Measurements from ENCODE around the gene CHMP3.

CHMP3 gene

DNA sequence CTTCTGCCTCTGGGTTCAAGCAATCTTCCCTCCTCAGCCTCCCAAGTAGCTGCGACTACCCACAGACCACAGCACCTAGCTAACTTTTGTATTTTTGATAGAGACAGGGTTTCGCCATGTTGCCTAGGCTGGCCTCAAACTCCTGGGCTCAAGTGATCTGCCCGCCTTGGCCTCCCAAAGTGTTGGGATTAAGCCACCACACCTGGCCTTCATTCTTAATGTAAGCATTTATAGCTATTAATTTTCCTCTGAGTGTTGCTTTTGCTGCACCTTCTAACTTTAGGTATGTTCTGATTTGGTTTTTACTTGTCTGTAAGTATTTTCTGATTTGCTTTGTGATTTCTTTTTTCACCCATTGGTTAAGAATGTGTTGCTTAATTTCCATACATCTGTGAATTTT lies 29.7 kb downstream of the CHMP3 start:
- no peak overlapping the region for H3K4me3 ChIP-seq (ENCODE audit: insufficient read depth, low read length, poor library complexity, severe bottlenecking)
- H3K79me2 ChIP-seq (ENCODE audit: insufficient read depth, low read length) = no peaks in the 10 kb centered on the region
- H3K9me3 ChIP-seq (ENCODE audit: insufficient read depth, low read length) = no peaks in the 10 kb centered on the region
- no peak overlapping the region for H3K9ac ChIP-seq (ENCODE audit: low read length)
- H3K9me2 ChIP-seq (replicated peaks; ENCODE audit: insufficient read depth, low read length) = no peaks in the 10 kb centered on the region
- H2AFZ ChIP-seq (ENCODE audit: low read depth, low read length, severe bottlenecking) = no peak overlapping the region
- H3K36me3 ChIP-seq (ENCODE audit: low read length) = no peaks in the 10 kb centered on the region; the same call in 1 of the 2 replicates
- no peak overlapping the region for H3K27ac ChIP-seq (ENCODE audit: low read depth, low read length)
- TF ChIP-seq, protein P1, sequence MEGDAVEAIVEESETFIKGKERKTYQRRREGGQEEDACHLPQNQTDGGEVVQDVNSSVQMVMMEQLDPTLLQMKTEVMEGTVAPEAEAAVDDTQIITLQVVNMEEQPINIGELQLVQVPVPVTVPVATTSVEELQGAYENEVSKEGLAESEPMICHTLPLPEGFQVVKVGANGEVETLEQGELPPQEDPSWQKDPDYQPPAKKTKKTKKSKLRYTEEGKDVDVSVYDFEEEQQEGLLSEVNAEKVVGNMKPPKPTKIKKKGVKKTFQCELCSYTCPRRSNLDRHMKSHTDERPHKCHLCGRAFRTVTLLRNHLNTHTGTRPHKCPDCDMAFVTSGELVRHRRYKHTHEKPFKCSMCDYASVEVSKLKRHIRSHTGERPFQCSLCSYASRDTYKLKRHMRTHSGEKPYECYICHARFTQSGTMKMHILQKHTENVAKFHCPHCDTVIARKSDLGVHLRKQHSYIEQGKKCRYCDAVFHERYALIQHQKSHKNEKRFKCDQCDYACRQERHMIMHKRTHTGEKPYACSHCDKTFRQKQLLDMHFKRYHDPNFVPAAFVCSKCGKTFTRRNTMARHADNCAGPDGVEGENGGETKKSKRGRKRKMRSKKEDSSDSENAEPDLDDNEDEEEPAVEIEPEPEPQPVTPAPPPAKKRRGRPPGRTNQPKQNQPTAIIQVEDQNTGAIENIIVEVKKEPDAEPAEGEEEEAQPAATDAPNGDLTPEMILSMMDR (IDR thresholded peaks at IDR 0.05; ENCODE audit: insufficient read depth, low read length, poor library complexity, severe bottlenecking) = no peak
- no peak for TF ChIP-seq EZH2phosphoT487 (conservative IDR thresholded peaks at IDR 0.05; ENCODE audit: low read length)
- H3K27me3 ChIP-seq (ENCODE audit: low read length) = no peaks in the 10 kb centered on the region
- no peaks in the 10 kb centered on the region for H4K20me1 ChIP-seq (ENCODE audit: low read depth, low read length)
- no peaks in the 10 kb centered on the region for H3F3A ChIP-seq (ENCODE audit: insufficient read depth)
- no peak overlapping the region for H3K4me2 ChIP-seq (ENCODE audit: low read depth, low read length, poor library complexity, severe bottlenecking)

DNA sequence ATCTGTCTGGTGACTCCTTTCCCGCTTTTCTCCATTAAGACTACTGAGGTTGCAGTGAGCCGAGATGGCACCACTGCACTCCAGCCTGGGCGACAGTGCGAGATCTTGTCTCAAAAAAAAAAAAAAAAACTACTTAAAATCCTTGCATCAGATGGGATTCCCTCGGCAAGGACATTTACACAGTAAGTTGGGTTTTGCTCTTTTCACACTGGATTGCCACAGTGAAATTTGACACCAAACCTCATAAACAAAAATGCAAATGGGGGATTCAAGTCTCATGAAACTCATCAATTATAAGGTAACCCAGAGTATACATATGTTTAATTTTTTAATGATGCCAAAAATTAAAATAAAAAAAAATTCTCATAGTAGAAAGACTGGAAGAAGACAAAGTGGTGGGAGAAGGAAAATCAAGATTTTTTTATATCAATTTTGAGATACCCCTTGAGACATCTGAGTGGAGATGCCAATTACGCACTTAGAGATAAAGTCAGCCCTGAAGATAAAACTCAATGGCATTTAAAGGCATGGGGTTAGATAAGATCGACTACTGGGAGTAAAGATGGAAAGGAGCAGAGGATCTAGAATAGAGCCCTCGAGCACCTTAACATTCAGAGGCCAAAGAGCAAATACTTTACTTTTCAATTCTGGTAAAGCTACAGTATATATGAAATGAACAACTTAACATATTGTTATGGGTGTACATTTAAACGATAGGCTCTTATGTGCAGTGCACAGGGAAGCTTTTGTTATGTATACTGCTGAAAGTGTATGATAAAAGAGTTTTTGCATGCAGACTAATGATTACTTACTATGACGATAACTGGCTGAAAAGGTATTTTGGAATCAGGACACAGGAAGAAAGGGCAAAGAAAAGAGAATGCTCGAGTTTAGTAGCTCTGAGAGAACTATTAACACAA lies 37.6 kb downstream of the CHMP3 start:
- TF ChIP-seq EZH2phosphoT487 (conservative IDR thresholded peaks at IDR 0.05; ENCODE audit: low read length) = no peak
- TF ChIP-seq, protein P1 (IDR thresholded peaks at IDR 0.05; ENCODE audit: insufficient read depth, low read length, poor library complexity, severe bottlenecking) = no peak
- H2AFZ ChIP-seq (ENCODE audit: low read depth, low read length, severe bottlenecking) = no peak overlapping the region
- H3F3A ChIP-seq (ENCODE audit: insufficient read depth) = no peaks in the 10 kb centered on the region
- H3K27ac ChIP-seq (ENCODE audit: low read depth, low read length) = no peak overlapping the region
- no peaks in the 10 kb centered on the region for H3K79me2 ChIP-seq (ENCODE audit: insufficient read depth, low read length)
- no peaks in the 10 kb centered on the region for H3K9me3 ChIP-seq (ENCODE audit: insufficient read depth, low read length)
- H3K27me3 ChIP-seq (ENCODE audit: low read length) = no peaks in the 10 kb centered on the region
- no peak overlapping the region for H3K4me3 ChIP-seq (ENCODE audit: insufficient read depth, low read length, poor library complexity, severe bottlenecking)
- H3K9ac ChIP-seq (ENCODE audit: low read length) = no peak overlapping the region
- H3K36me3 ChIP-seq (ENCODE audit: low read length) = peaks cover 3% of the 10 kb centered on the region; the same call in 1 of the 2 replicates
- no peaks in the 10 kb centered on the region for H3K9me2 ChIP-seq (replicated peaks; ENCODE audit: insufficient read depth, low read length)
- H4K20me1 ChIP-seq (ENCODE audit: low read depth, low read length) = no peaks in the 10 kb centered on the region
- H3K4me2 ChIP-seq (ENCODE audit: low read depth, low read length, poor library complexity, severe bottlenecking) = no peak overlapping the region

DNA sequence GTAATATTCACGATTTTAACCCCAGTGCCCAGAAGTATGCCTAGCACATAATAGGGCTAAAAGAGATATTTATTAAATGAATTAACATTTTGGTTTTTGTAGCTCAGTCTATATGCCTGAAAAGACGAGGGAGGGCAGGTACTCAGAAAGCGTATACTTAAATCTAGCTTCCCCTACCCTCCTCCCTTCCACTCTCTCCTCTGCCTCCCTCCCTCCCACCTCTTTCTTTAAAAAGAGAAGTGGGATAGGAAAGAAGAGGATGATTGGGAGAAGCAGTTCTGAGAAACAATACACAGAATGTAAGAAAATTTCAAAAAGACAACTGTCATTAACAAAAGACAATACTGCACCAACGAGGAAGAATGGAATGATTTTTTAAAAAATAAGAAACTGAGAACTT lies 39.8 kb downstream of the CHMP3 start:
- Histone ChIP-seq H3K27me3 (ENCODE audit: low read length) (no peaks in the 10 kb centered on the region), H3F3A (ENCODE audit: insufficient read depth) (no peaks in the 10 kb centered on the region), H3K9me2 (replicated peaks; ENCODE audit: insufficient read depth, low read length) (no peaks in the 10 kb centered on the region), H2AFZ (ENCODE audit: low read depth, low read length, severe bottlenecking) (no peak overlapping the region), H3K4me2 (ENCODE audit: low read depth, low read length, poor library complexity, severe bottlenecking) (no peak overlapping the region), H3K4me3 (ENCODE audit: insufficient read depth, low read length, poor library complexity, severe bottlenecking) (no peak overlapping the region), H3K9me3 (ENCODE audit: insufficient read depth, low read length) (peaks cover 4% of the 10 kb centered on the region; the same call in 1 of the 2 replicates), H4K20me1 (ENCODE audit: low read depth, low read length) (no peaks in the 10 kb centered on the region), H3K79me2 (ENCODE audit: insufficient read depth, low read length) (no peaks in the 10 kb centered on the region), H3K9ac (ENCODE audit: low read length) (no peak overlapping the region), H3K36me3 (ENCODE audit: low read length) (peaks cover 15% of the 10 kb centered on the region), H3K27ac (ENCODE audit: low read depth, low read length) (no peak overlapping the region)
- no peak for TF ChIP-seq EZH2phosphoT487 (conservative IDR thresholded peaks at IDR 0.05; ENCODE audit: low read length)
- TF ChIP-seq, protein P1 (IDR thresholded peaks at IDR 0.05; ENCODE audit: insufficient read depth, low read length, poor library complexity, severe bottlenecking) = no peak

Data from SU-DHL-6 (cell line).